HS-5 (cell line): Measurements from ENCODE around the gene LCOR.

Experiments
- DNase-seq: peaks from one replicate; pipeline ENCODE4 v3.0.0-alpha.2; 2012; ENCODE audit warnings: low read depth

Gene LCOR

DNA sequence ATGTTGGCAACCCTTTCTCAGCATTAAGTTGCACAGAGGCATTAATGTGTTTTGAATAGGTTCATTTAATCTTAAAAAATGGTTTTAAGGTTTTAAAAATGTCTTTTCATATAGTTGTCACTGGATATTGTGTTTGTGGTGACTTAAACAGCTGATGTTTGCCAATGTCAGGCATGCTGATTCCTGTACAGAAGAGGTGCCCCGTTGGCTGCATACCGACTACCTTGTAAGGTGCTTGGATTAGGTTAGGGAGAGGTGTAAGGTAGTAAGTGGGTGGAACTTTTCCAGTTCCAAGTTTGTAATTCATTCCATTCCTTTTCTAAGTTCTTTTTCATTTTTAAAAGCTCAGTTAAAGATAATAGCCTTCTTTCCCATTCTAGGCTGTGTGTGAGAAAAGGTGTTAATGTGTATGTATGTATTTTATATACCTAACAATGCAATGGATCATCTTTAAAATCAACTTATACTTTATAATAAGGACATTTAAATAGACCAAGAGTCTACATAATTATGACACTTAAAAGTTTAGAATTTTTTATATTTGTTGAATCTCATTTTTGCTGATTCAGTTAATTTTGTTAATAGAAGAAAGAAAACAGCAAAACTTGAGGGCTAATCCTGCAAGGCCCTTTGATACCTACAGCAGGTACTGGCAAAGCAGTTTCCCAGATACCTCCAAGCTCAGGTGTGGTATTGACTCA is 155.2 kb downstream of the LCOR start:
- DNase-seq: no peak

DNA sequence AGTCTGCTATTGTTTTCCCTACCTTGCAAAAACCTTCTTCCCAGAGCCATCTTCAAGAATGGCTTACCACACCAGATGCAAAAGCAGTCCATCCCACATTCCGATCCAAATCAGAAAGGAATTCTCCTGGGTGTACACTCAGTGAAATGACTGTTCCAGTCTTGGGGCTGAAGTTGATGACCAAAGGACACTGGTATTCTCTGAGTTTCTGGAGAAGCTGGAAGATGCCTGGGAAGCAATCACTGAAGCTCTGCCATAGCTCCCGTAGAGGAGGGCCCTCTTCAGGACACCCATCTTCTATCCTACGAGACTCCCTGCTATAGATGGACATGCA is 155.7 kb downstream of the LCOR start:
- DNase-seq: no peak

DNA sequence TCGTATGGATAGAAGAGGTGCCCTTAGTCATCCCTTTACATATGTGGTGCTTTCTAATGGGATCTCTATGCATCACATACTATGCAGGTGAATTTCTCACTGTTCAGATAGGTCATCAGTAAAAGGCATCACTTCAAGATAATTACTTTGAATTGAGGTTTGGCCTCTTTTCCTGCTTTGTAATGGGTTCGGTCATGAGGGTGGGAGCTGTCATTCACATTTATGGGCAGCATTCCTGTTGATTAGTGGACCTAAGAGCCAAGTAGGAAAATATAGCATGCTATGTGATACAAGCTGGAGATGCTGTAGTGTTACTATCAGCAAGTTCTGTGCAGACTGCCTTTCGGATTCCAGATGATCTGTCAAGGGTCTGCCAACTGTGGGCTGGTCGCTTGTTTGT is 156.3 kb downstream of the LCOR start:
- DNase-seq: no peak

DNA sequence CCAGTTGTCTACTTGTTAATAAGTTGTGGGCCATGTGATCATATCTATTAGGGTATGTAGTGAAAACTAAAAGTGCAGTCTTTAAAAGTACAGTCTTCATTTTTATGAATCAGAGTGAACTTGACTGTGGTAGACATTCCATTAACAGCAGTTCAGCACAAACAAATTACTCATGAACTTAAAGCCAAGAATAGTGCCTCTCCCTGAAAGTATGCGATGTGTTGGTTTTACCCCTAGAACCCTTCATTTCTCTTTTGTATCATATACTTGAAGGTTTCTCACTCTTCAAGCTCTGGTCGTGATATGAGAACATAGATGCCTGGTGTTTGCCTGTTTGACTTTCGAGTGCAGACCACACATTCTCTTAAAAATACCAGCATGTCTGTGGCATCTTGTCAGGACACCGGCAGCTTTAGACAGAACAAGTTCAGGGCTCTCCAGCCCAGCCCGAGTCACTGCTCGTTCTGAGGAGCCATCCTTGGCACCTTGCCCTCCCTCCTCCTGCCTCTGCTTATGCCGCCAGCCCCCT is 159.3 kb downstream of the LCOR start:
- peak; percentile 43 for DNase-seq

DNA sequence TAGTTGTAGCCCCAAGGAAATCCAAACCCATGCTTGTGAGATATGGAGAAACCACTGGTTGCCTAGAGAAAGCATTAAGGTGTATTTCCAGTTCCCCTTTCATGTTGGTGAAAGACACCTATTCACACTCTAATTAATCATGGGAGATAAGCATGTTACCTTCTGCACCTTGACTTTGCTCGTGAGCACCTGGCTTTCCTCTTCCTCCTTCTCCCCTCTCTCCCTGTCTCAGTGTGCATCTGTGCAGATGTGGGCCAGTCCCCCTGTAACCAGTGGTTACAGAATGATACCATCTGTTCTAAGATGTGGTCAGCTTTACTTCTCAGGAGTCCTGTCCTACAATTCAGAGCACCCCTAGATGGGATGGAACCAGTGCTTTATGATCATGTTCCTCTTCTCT is 160.6 kb downstream of the LCOR start:
- no peak for DNase-seq

DNA sequence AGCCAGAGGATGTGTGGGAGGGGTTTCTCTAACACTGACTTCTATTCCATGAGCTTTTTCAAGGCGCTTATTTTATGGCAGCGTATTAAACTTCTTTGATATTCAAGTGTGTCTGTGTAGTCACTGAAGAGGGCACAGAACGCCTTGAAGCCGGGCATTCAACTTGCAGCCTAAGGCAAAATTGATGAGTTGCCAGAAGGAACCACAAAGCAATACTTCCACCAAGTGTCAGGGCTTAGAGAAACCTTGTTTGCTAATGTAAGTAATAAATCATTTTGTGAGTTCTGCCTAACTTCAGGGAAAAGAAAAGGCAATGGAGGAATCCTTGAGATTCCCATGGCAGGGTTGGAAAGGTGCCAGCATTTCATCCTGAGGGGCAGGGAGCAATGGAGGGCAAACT is 163.8 kb downstream of the LCOR start:
- DNase-seq: no peak

DNA sequence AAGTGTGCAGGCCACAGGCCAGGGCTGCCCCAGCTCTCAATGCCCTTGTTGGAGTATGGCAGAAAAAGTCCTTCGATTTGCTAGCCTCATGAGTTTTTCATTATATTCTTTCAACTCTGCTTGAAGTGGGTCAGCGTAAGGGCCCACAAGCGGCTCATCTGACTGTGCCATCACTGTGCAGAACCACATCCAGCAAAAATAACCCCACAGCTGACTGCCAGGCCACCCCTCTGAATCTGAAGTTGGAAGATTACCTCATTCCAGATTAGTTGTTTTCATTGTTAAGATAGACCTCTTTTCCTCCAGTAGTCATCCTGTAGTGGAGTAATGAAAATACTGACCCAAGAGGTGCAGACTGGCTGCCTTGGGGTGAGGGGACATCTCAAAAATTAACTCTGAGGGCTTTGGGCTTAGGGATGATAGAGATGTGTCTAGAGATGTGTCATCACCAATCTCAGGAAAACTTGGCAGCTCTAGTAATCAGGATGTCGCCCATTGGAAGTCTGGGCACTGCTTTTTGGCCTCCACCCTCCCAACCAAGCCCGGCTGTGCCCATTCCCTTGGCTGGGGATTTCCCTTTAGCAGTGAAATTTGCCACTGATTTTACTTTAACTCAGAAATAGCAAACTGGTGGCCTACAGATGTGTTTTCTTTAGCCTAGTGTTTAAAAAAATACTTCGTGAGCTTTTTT is 164.3 kb downstream of the LCOR start:
- DNase-seq: no peak

DNA sequence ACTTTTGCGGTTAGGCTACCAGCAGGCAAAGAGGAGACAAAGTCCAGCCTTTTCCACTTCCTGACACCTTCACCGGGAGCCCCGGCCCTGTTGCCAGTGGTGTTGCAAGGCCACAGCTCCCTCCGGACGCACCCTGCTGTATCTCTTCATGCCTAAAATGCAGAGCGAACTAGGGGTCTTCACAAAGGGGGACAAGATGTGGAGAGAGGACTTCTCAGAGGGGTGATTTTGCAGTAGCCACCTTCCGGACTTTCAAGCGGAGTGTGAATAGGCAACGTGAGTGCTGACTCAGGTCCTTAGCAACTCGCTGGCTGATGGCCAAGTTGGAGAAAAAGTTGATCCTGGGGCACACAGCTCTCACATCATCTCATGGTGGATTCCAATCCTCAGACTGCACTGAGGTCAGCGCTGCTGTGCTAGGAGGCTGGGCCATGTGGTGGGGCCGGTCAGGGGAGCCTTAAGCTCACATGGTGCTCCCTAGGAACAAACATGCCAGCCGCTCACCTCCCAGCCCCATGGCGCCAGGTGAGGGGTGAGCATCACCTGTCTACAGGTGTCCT is 166.3 kb downstream of the LCOR start:
- no peak for DNase-seq

DNA sequence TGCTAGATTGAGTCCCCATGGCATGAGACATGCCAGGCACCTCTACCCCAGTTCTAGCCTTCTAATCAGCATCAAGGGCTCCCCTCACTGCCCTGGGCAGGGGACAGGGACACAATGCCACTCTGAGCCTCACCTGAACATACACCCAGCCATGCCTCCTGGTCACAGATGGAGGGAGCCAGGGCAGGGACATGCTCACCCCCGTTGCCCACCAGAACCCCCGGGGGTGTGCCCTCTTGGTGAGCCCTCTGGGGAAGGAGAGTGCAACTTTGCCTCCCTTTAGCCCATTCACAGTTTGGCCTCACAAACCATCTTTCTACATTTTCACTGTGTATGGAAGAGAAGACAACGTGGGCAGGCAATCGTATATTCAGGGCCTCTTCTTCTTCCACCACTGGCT is 167.2 kb downstream of the LCOR start:
- DNase-seq: no peak

DNA sequence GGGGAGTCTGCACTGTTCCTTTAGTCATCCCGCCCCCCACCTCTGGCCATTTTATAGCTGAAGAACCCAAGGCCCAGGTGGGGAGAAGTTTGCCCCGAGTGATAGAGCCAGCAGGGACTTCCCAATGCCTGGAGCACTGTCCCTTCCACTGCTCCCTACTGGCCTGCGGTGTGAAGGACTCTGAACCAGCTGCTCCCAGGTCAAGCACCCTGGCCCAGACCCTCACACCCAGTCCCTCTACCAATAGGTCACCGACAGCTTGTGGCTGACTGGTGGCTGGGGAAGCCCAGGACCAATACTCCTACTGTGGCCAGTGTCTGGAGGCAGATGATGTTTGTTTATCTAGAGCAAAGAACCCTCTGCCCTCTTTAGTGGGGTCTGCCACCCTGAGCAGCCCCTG is 167.9 kb downstream of the LCOR start:
- no peak for DNase-seq

DNA sequence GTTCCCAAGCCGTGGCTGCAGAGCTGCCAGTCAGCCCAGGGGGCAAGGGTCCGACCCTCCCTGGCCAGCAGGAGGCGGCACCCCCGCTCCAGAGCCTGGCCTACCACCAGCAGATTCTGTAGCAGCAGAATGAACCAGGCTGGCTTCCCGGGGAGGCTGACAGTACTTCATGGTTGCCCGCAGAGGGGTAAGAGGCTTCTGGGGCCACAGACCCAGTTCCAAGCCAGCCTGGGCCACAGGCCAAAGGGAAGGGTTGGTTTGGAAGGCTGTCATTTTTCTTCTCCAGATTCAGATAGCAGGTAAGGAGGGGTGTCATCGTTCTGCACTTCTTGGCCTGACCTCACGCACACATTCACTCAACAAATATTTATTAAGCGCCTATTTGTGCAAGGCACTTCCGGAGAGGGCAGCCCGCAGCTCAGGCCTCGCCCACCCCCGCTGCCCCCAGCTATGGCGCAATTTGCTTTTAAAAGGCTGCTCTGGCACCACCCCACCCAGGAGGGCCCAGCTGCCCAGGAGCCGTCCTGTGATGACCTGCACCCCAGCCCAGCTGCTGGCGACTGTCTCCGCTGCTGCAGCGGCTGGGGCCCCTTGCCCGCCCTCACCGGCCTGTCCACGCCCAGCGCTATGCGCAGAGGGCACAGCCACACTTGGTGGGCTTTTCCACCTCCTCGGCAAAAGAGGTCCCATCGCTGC is 168.5 kb downstream of the LCOR start:
- no peak for DNase-seq

DNA sequence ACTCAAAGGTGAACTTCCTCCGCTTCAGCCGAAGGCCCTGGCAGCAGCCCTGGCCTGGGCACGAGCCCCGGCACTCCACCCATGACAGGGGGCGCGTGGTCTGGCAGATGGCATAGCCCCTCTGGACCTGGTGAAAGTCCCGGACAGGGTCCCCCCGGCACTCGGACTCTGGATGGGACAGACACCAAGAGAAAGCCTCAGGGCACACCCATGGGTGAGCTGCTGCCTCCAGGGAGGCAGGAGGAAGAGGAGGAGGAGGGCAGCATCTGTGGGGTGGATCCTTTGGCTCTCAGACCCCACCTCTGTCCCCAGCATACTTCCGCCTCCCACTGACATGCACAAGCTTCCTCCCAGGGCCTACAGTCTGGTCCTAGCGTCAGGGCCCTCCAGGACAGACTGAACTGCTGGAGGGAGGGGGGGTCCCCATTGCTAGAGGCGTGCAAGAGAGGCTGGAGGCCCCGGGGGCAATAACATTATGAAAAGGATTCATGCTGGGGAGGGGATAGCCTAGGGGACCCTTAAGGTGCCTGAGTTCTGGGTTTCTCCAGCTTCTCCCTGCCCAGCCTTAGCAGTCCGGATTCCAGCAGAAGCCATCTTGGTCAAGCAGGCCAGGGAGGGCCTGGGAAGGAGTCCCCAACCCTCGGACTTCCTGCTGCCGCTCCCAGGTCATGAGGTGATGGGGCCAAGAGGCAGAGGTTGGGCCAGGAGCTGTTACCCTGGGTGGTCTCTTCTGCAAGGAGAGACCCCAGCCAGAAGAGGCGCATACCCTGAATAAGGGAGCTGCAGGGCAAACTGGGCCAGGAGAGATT is 169.3 kb downstream of the LCOR start:
- no peak for DNase-seq

DNA sequence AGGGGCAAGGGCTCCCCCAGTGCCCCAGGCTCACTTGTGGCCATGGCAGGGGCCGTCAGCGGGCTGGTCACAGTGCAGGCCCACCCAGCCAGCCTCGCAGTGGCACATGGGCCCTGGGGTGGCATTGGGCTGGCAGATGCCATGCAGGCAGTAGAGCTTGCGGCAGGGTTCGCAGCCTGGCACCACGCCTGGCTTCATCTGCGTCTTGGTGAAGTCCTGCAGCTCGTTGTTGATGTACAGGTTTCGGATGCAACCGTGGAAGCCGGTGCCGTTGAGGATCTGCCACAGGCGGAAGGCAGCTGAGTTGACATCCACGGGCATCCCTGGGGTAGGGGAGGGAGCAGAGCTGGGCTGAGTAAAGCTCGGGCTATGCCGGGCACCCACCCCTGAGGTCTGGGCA is 170.6 kb downstream of the LCOR start:
- no peak for DNase-seq

DNA sequence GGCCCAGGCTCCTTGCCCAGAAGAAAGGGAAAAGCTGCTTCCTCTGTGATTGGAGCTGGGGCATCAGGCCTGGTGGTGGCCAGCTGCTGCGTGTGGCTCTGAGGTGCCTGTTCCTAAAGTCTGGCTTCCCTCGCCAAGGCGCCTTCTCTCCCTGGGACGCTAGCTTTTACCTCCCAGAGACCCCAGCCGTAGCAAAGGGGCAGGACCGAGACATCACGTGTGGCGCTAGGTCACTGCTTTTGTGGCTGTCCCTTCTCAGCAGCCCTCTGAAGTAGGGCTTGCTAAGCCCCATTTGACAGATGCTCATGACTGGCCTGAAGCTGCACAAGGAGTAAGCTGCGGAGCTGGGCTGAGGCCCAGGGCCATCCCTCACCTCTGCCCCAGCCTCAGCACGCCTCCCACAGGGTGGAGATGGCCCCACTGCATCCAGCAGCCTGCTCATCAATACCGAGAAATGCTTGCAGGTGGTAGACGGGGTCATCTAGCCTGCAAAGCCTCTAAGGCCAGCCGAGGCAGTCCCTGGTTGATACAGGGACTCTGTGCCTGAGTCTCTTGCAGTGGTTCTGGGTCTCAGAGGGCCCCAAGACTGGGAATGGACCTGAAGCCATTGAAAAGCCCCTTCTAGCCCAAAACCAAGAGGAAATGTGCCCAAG is 171.2 kb downstream of the LCOR start:
- DNase-seq: no peak

DNA sequence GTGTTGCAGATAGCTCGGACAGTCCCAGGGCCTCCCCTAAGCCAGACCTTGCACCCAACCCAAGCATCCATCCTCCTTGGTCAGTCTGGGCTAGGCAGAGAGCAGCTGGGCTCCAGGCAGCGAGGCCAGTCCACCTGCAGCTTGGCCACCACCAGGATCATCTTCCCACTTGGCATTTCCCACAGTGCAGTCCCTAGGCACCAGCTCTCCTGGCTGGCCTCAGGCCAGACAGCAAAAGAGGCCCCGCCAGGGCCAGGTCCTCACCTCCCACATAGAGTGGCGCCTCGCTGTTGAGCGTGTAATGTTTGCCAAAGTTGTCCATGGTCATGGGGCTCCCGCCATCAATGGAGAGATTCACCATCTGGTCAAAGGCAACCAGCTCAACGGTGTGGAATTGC is 171.7 kb downstream of the LCOR start:
- DNase-seq: no peak

DNA sequence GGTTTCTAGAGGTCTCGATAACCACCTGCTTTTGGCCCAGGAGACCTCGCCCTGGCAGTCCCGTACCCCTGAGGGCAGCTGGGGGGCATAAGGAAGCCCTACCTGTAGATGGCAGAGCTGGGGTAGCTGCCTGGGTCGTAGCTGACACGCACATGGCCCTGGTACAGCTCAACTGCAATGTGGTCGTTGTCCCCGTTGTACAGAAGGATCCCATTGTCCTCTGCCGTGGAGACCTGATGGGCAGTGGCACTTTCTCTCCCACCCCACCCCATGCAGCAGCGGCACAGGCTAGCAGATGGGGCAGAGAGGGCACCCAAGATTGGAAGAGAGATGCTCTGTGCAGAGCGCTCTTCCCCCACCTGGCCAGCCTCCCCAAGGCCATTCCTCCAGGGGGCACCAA is 172.5 kb downstream of the LCOR start:
- no peak for DNase-seq

DNA sequence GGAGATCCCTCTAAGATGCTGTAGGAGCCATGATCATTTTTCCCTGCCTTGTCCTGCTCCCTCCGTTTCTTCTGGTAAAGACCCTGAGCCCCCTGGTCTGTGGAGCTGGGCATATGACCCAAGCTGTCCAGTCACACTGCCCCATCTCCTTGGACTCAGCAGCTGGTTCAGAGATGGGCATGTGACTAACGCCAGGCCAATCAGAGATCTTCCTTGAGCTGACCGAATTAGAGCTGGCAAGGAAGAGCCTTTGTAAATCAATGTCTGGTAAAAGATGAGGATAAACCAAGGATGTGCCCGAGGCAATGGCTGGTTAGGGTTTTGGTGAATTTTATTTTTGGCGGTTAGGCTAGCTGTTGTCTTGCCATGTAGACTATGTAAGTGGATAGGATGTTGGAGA is 173.3 kb downstream of the LCOR start:
- DNase-seq: no peak

DNA sequence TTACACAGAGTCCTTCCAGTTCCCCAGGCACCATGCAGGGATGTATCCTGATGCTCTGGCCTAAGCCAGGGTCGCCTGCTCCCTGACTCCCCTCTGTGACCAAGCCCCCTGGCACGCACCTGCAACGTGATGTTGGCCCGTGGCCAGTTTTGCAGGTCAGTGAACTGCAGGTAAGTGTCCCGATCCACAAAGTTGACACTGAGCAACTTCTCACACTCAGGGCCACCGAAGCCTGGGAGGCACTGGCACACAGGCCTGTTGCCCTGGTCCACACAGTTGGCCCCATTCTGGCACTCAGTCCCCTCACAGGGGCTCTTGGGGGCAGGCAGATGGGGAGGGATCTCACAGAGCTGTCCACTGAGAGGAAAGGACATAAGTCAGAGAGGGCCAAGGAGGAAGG is 174.3 kb downstream of the LCOR start:
- DNase-seq: no peak

DNA sequence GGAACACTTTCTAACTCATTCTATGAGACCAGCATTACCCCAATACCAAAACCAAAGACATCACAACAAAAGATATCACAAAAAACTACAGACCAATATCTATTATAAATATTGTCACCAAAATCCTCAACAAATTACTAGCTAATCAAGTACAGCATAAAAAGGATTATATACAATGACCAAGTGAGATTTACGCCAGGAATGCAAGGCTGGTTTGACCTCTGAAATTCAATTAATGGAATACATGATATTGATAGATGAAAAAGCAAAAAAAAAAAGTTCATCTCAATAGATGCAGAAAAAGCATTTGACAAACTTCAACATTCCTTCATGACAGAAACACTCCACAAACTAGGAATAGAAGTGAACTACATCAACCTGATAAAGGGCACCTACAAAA is 175.3 kb downstream of the LCOR start:
- DNase-seq: no peak

DNA sequence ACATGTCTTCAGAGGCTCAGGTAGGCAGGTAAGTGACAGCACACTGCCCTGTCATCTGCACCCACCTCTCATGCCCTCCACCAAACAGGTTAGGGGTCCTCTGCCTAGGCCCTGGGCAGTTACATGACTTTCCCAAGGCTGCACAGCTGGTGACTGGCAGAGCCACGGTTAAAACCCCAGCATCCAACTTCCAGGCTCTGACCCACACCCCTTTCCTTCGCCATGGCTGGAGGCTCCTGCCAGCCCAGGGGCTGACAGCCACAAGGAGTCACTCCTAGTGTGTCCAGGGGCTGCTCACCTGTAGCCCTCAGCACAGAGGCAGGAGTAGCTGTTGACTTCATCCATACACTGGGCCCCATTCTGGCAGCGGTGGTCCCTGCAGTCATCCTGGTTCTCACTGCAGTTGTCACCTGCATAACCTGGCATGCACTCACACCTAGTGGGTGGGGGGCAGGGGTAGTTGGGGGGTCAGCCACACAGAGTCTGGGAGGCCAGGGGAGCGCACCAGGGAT is 178.7 kb downstream of the LCOR start:
- no peak for DNase-seq

DNA sequence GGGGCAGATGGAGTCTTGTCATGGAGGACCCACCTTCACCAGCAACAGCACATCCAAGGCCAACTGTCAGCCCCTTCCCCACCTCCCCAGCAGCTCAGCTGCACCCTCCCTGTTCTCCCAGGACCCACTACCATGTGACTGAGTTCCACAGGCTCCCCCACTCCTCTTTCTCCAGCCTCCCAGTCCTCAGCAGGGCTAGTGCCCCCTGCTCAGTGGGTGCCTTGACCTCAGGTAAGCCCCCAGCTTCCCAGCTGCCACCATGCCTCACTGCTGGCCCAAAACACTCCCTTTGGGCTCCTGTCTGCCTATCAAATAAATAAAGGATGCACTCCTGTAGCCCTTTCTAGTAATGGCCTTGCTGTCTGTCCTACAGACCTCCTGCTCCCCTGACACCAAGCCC is 179.3 kb downstream of the LCOR start:
- DNase-seq: no peak
